ENCODE data around the gene SPON1.

SPON1 gene

DNA sequence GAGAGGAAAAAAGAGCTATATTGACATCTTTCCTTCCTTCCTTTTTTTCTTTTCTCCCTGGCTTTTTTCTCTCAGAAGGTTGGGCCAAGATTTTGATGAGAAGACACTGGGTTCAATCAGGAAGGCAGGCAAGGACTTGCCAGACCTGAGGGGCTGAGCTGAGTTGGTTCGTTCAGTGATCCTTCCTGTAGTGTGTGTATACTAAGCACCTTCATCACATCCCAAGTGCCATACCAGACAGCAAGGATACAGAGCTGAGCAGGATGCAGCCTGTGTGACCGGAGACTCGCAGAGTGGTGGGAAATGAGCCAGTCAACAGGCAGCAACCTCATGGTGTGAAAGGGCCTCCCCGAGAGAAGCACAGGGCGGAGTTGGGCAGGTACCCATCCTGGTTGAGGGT, 95.5 kb downstream of the SPON1 start:
- no peak overlapping the region for H3K27ac ChIP-seq
- no peak for TF ChIP-seq ZFX (IDR thresholded peaks at IDR 0.05; ENCODE audit: borderline replicate concordance)
- TF ChIP-seq, protein P1, sequence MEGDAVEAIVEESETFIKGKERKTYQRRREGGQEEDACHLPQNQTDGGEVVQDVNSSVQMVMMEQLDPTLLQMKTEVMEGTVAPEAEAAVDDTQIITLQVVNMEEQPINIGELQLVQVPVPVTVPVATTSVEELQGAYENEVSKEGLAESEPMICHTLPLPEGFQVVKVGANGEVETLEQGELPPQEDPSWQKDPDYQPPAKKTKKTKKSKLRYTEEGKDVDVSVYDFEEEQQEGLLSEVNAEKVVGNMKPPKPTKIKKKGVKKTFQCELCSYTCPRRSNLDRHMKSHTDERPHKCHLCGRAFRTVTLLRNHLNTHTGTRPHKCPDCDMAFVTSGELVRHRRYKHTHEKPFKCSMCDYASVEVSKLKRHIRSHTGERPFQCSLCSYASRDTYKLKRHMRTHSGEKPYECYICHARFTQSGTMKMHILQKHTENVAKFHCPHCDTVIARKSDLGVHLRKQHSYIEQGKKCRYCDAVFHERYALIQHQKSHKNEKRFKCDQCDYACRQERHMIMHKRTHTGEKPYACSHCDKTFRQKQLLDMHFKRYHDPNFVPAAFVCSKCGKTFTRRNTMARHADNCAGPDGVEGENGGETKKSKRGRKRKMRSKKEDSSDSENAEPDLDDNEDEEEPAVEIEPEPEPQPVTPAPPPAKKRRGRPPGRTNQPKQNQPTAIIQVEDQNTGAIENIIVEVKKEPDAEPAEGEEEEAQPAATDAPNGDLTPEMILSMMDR (IDR thresholded peaks at IDR 0.05) = no peak

DNA sequence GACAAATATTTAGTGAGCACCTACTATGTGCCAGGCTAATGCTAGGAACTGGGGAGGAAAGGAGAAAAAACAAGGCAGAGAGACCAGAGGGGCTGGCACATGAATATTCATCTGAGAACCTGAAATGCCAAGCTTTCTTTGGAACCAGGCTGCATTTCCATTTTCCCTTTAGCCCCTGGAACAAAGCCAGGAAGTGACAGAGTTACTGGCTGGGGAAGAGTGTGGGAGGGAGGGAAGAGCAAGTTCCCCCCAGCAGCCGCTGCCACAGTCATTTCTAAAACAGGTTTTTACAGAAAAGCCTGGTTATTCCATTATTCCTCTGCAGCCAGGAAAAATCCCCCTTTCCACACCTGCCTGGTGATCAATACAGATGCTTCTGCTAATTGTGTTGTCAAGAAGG, 97.0 kb downstream of the SPON1 start:
- TF ChIP-seq, protein P1 (IDR thresholded peaks at IDR 0.05) = no peak
- TF ChIP-seq ZFX (IDR thresholded peaks at IDR 0.05; ENCODE audit: borderline replicate concordance) = no peak
- no peak overlapping the region for H3K27ac ChIP-seq

DNA sequence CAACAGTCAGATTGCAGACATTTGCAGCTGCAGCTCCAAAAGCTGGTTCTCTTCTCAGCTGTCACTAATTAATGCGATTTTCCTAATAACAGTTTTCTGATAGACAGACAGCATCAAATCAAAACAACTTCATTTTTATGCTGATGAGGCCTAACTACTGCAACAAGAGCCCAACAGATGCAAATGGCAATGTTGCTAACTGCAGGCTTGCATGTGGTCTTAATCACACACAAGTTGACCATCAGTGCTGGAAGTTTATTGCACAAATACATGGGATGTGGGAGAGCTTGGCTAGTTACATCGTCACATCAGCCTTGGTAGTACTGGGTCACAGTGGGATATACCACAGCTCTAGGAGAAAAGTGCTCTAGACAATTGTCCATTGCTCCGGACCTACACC, 99.2 kb downstream of the SPON1 start:
- TF ChIP-seq, protein P1 (IDR thresholded peaks at IDR 0.05) = no peak
- TF ChIP-seq ZFX (IDR thresholded peaks at IDR 0.05; ENCODE audit: borderline replicate concordance) = no peak
- no peak overlapping the region for H3K27ac ChIP-seq

DNA sequence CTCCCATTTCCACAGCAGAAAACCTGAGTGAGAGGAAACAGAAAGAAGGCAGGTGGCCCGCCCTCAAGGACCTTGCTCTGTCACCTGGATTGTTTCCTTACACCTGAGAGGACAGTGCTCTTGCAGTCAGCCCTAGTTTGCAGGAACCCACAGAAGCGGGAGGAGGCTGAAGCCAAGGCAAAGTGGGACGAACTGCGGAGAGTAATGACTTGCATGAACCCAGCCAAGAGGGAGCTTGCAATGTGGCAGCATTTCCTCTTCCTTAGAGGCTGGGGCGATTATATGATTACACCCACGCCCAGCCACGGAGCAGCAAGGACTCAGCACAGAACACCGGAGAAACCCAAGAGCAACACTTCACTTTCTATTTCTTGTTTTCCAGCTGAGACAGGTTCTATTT, 102.6 kb downstream of the SPON1 start:
- no peak overlapping the region for H3K27ac ChIP-seq
- TF ChIP-seq, protein P1 (IDR thresholded peaks at IDR 0.05) = no peak
- no peak for TF ChIP-seq ZFX (IDR thresholded peaks at IDR 0.05; ENCODE audit: borderline replicate concordance)

DNA sequence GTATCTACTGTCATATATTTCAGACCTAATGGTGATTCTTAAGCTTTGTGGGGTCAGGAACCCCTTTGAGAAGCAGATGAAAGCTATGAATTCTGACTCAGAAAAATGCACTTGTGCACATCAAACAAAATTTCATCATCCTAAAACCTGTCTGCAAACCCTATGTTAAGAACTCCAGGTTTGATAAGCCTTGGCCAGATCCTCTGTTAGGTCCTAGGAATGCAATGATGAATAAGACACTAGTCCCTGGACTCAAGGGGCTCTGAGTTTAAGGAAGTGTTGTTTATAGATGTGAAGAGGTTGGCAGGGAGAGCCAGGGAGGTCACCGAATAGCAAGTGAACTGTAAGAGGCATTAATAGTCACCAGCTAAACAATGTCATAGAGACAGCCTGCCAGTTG, 103.2 kb downstream of the SPON1 start:
- no peak for TF ChIP-seq ZFX (IDR thresholded peaks at IDR 0.05; ENCODE audit: borderline replicate concordance)
- TF ChIP-seq, protein P1 (IDR thresholded peaks at IDR 0.05) = no peak
- H3K27ac ChIP-seq = no peak overlapping the region

DNA sequence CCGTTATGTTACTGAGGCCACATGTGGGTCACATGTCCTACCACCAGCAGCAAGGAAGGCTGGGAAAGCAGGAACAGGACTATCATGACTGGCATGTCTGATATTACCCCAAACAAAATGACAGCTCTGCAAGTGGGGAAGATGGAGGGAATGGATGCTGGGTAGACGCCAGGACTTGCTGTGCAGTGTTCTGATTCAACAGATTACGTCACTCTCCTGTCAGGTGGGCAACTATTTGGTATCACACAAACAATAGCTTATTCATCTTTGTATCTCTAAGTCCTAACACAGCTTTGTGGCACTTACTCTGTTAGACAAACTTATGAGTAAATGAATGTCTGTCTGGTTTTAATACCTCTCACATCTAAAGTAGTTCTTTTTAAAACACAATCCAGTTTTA, 105.2 kb downstream of the SPON1 start:
- no peak overlapping the region for H3K27ac ChIP-seq
- no peak for TF ChIP-seq ZFX (IDR thresholded peaks at IDR 0.05; ENCODE audit: borderline replicate concordance)
- TF ChIP-seq, protein P1 (IDR thresholded peaks at IDR 0.05) = no peak

DNA sequence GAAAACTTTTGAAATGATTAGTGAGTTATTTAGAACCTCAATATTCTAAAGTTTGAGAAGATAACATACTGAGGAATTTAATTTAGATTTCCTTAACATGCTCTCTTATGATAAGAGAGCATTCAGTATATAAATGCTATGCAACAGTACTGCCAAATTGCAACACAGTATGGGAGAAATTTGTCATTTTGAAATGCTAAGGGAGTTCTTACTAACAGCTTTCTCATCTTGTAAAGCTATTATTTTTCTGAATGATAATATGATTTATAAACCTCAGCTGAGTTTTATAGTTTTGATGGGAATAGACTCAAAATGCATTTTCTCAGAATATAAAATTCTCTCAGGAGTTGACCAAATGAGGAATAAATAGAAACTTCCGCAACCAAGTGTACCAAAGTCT, 108.4 kb downstream of the SPON1 start:
- H3K27ac ChIP-seq = no peak overlapping the region
- TF ChIP-seq ZFX (IDR thresholded peaks at IDR 0.05; ENCODE audit: borderline replicate concordance) = no peak
- TF ChIP-seq, protein P1 (IDR thresholded peaks at IDR 0.05) = no peak
